ENCODE measurements around the gene RASAL2.

- TF ChIP-seq POLR2A (IDR thresholded peaks at IDR 0.05; ENCODE audit: low read length) (no peak), GATA1 (IDR thresholded peaks at IDR 0.05; ENCODE audit: low read depth, low read length) (no peak)
These were observed 7.8 kb downstream of the RASAL2 start for GRCh38 chr1:178101654-178102053.

Measured in erythroblast (primary cell).